K562 (cell line): Measurements from ENCODE around the gene POFUT2. TPM values are rescaled to one million over a fixed set of nuclear protein-coding genes. Genes with fewer than 3 reads are reported as not detected.

Source experiments
- ATAC-seq: fragments of 200-7000 bp; cut with Tn5 transposase; 3 replicates; pipeline ENCODE4 v1.9.1; 2020; ENCODE audit warnings: moderate library complexity
- BruUV-seq: library from RNA; stranded (reverse); fragments of 400-500 nt; replicated peaks from 2 replicates; lab custom pipeline; 2021; lab: Mats Ljungman, UMichigan
- CTCF ChIA-PET: fragments of 300-600 bp; formaldehyde crosslinking; extraction: SDS; loops from one replicate; lab custom pipeline; 2021; ENCODE audit warnings: low intra/inter-chr PET ratio; lab: Yijun Ruan, JAX
- POLR2A ChIA-PET: fragments of 300-600, 350-650 bp; sonication (Branson Sonifier 250); formaldehyde crosslinking; extraction: SDS; loops from one replicate; lab custom pipeline; 2021; ENCODE audit warnings: antibody characterized with exemption, inconsistent platforms; lab: Yijun Ruan, JAX
- DNase-seq, 4 experiments: peaks; one replicate each; pipeline versions ENCODE4 v3.0.0 to v3.0.0-alpha.2; 2011 to 2018; ENCODE audit warnings: low spot score in 3 of 4, mixed read lengths in 3 of 4; ENCODE audit errors: extremely low read depth in 1 of 4
- FAIRE-seq: peaks from 2 replicates; lab custom pipeline; 2011; peaks lifted over from hg19 to GRCh38; lab: Jason Lieb, UNC
- H2AFZ ChIP-seq: 2 replicates; pipeline ENCODE4 v1.6.0; 2011; ENCODE audit warnings: low read depth, low read length, control low read depth, inconsistent platforms
- H3K27ac ChIP-seq: fragments of 200-600 bp; 3 replicates; pipeline ENCODE4 v1.8.0; 2011; ENCODE audit warnings: low read depth, mild to moderate bottlenecking, control low read depth, inconsistent platforms, low read length, moderate library complexity, mixed read lengths; ENCODE audit errors: extremely low read depth
- H3K27me3 ChIP-seq, 2 experiments: fragments of 300-600 bp in 1 of 2; 2 replicates in 1 of 2; 3 replicates in 1 of 2; pipeline versions ENCODE4 v1.6.0 to v1.8.0; 2011; ENCODE audit warnings: inconsistent platforms in 2 of 2, low read length in 2 of 2, mild to moderate bottlenecking in 1 of 2, mixed read lengths in 1 of 2, moderate library complexity in 1 of 2; ENCODE audit not compliant: control insufficient read depth in 2 of 2, insufficient read depth in 2 of 2
- H3K36me3 ChIP-seq: fragments of 300-600 bp; 3 replicates; pipeline ENCODE4 v1.8.0; 2011; ENCODE audit warnings: mild to moderate bottlenecking, low read length, inconsistent platforms; ENCODE audit not compliant: control insufficient read depth, insufficient read depth
- H3K4me1 ChIP-seq, 2 experiments: fragments of 200-600 bp in 1 of 2; replicated peaks in 1 of 2; 2 replicates in 1 of 2; 3 replicates in 1 of 2; pipeline versions ENCODE4 v1.5.1 to v1.8.0; 2011; ENCODE audit warnings: inconsistent platforms in 2 of 2, low read length in 2 of 2, mild to moderate bottlenecking in 1 of 2, mixed read lengths in 1 of 2, moderate library complexity in 1 of 2; ENCODE audit not compliant: control insufficient read depth in 2 of 2, insufficient read depth in 2 of 2
- H3K4me2 ChIP-seq: 2 replicates; pipeline ENCODE4 v1.6.1; 2011; ENCODE audit warnings: low read length, control low read depth, inconsistent platforms, mixed read lengths; ENCODE audit not compliant: insufficient read depth
- H3K4me3 ChIP-seq: fragments of 200-600 bp; sonication (generic), shearing (Covaris generic); 2 replicates; pipeline ENCODE4 v1.5.1; 2016; ENCODE audit warnings: control low read depth, inconsistent platforms
- H3K79me2 ChIP-seq: fragments of 200-600 bp; 3 replicates; pipeline ENCODE4 v1.8.0; 2011; ENCODE audit warnings: low read length, inconsistent platforms; ENCODE audit not compliant: control insufficient read depth, insufficient read depth
- H3K9ac ChIP-seq, 2 experiments: 2 replicates each; pipeline versions ENCODE4 v1.6.0 to v1.6.1; 2011; ENCODE audit warnings: low read depth in 2 of 2, low read length in 2 of 2, control low read depth in 1 of 2, inconsistent platforms in 1 of 2, mild to moderate bottlenecking in 1 of 2, mixed read lengths in 1 of 2; ENCODE audit not compliant: insufficient read depth in 1 of 2
- H3K9me1 ChIP-seq: one replicate; pipeline ENCODE4 v1.6.0; 2011; ENCODE audit warnings: inconsistent platforms, mild to moderate bottlenecking, low read length, moderate library complexity; ENCODE audit not compliant: control insufficient read depth, insufficient read depth
- H3K9me3 ChIP-seq: replicated peaks from 2 replicates; pipeline ENCODE4 v1.5.1; 2011; ENCODE audit warnings: low read depth, low read length, inconsistent platforms; ENCODE audit not compliant: control insufficient read depth, insufficient read depth
- H4K20me1 ChIP-seq: replicated peaks from 2 replicates; pipeline ENCODE4 v1.6.1; 2011; ENCODE audit warnings: low read length, inconsistent platforms, mixed read lengths; ENCODE audit not compliant: control insufficient read depth, insufficient read depth
- ATF3 ChIP-seq, 2 experiments: fragments of 450-650 bp in 1 of 2; sonication (generic) in 1 of 2; formaldehyde crosslinking in 1 of 2; IDR thresholded peaks in 1 of 2; conservative IDR thresholded peaks in 1 of 2; 2 replicates each; pipeline versions ENCODE4 v1.6.1 to v1.8.1; 2016 to 2023; ENCODE audit warnings: mild to moderate bottlenecking in 2 of 2, moderate library complexity in 2 of 2, inconsistent platforms in 1 of 2, missing genetic modification reagents in 1 of 2
- BCOR ChIP-seq: fragments of 450-650 bp; IDR thresholded peaks from 2 replicates; pipeline ENCODE4 v1.6.1; 2016
- CREBBP ChIP-seq: IDR thresholded peaks from one replicate; pipeline ENCODE4 v1.6.1; 2012; ENCODE audit warnings: low read depth, mild to moderate bottlenecking, control low read depth, inconsistent platforms, low read length
- CXXC5 ChIP-seq: fragments of 250-450 bp; sonication (Bioruptor Pico); IDR thresholded peaks from 2 replicates; pipeline ENCODE4 v1.8.0; 2022; ENCODE audit warnings: inconsistent platforms, mild to moderate bottlenecking, moderate library complexity
- FIP1L1 ChIP-seq: fragments of 200-400 bp; formaldehyde crosslinking; IDR thresholded peaks from 2 replicates; pipeline ENCODE4 v1.6.1; 2018; ENCODE audit warnings: mild to moderate bottlenecking, low read depth, low read length; ENCODE audit not compliant: poor library complexity, severe bottlenecking
- HEY1 ChIP-seq: fragments of 250-450 bp; sonication (Bioruptor Pico); IDR thresholded peaks from 2 replicates; pipeline ENCODE4 v1.5.0; 2020; ENCODE audit warnings: mild to moderate bottlenecking, moderate library complexity, borderline replicate concordance
- MIER1 ChIP-seq: fragments of 450-650 bp; IDR thresholded peaks from 2 replicates; pipeline ENCODE4 v1.6.1; 2016; ENCODE audit warnings: antibody characterized with exemption, mild to moderate bottlenecking, low read depth
- MITF ChIP-seq: IDR thresholded peaks from 2 replicates; pipeline ENCODE4 v1.6.1; 2014; ENCODE audit warnings: antibody characterized with exemption
- MYBL2 ChIP-seq, 2 experiments: fragments of 450-650 bp in 1 of 2; sonication (generic) in 1 of 2; formaldehyde crosslinking in 1 of 2; IDR thresholded peaks; 2 replicates each; pipeline versions ENCODE4 v1.6.1 to v1.8.1; 2017 to 2022; ENCODE audit warnings: borderline replicate concordance in 1 of 2, inconsistent platforms in 1 of 2, low read depth in 1 of 2, mild to moderate bottlenecking in 1 of 2, missing genetic modification reagents in 1 of 2, moderate library complexity in 1 of 2
- MYC ChIP-seq, 2 experiments: fragments of 250-450 bp in 1 of 2; sonication (Bioruptor Pico) in 1 of 2; IDR thresholded peaks; 2 replicates each; pipeline versions ENCODE4 v1.5.1 to v1.6.1; 2012 to 2021; ENCODE audit warnings: low read depth in 2 of 2, borderline replicate concordance in 1 of 2, improper control_type of control experiment in 1 of 2, low read length in 1 of 2, mild to moderate bottlenecking in 1 of 2, moderate library complexity in 1 of 2
- RUNX1 ChIP-seq: sonication (generic); IDR thresholded peaks from 2 replicates; pipeline ENCODE4 v1.6.1; 2016; ENCODE audit warnings: antibody characterized with exemption, low read depth
- SMAD1 ChIP-seq: fragments of 150-350 bp; IDR thresholded peaks from 2 replicates; pipeline ENCODE4 v1.6.1; 2014; ENCODE audit warnings: low read length, low read depth; ENCODE audit not compliant: partially characterized antibody
- SREBF2 ChIP-seq: sonication (generic); formaldehyde crosslinking; IDR thresholded peaks from 2 replicates; pipeline ENCODE4 v1.4.0; 2020; ENCODE audit warnings: mild to moderate bottlenecking, missing genetic modification reagents
- TEAD2 ChIP-seq: fragments of 450-650 bp; IDR thresholded peaks from 2 replicates; pipeline ENCODE4 v1.6.1; 2016; ENCODE audit warnings: missing genetic modification characterization, control low read depth, missing compliant biosample characterization
- ZNF347 ChIP-seq: fragments of 450-650 bp; formaldehyde crosslinking; IDR thresholded peaks from 2 replicates; pipeline ENCODE4 v1.4.0; 2020; ENCODE audit warnings: low read depth, mild to moderate bottlenecking, moderate library complexity
- ZNF395 ChIP-seq: fragments of 200-800 bp; sonication (Bioruptor generic); IDR thresholded peaks from 2 replicates; pipeline ENCODE4 v1.6.1; 2017; ENCODE audit warnings: missing genetic modification characterization, missing compliant biosample characterization
- WGBS: fragments of 100-300 bp; shearing (Covaris generic); methylation state at CpG from one replicate; pipeline ENCODE4 v1.1.6; 2016; ENCODE audit warnings: low coverage, mixed read lengths; ENCODE audit not compliant: insufficient coverage; ENCODE audit errors: missing lambda C conversion rate; 5-methylcytosine and 5-hydroxymethylcytosine counted together
- in situ Hi-C: fragments of 300-500 bp; cut with MboI; formaldehyde crosslinking; loops from 4 replicates; pipeline ENCODE4 v1.15.0; 2018; ENCODE audit warnings: inconsistent platforms, mixed read lengths
- intact Hi-C: fragments of 100-400 bp; cut with micrococcal nuclease; formaldehyde crosslinking; loops from 2 replicates; pipeline ENCODE4 v1.14.2; 2022
- polyA plus RNA-seq, 8 experiments: library from polyadenylated mRNA; depleted of rRNA in 4 of 8; stranded (reverse) in 5 of 8; unstranded in 3 of 8; fragments of >200 nt; fragmentation: Nextera tagmentation in 2 of 8; fragmentation: Illumina TruSeq in 1 of 8; extraction: Ambion mirVana in 2 of 8; extraction: Trizol in 1 of 8; gene quantifications; 2 replicates each; pipeline versions ENCODE4 v1.2.1 to v1.2.3, GENCODE V29; 2011 to 2014; ENCODE audit warnings: inconsistent platforms in 1 of 8, missing spikeins in 1 of 8
- total RNA-seq, 7 experiments: library from RNA; depleted of rRNA in 6 of 7; stranded (reverse); fragments of >200 nt in 6 of 7; fragmentation: Illumina TruSeq in 2 of 7; extraction: Trizol in 2 of 7; gene quantifications; 2 replicates each; pipeline versions ENCODE4 v1.2.1 to v1.2.3, GENCODE V29; 2011 to 2021; ENCODE audit warnings: low replicate concordance in 1 of 7

Gene POFUT2
- total and polyA plus RNA-seq, 9 of the 15 experiments (the other 6 are each of a cell fraction or from before 2014, with no cell fraction given): 1.1 to 24.2 (median 11.0) TPM

GRCh38 chr21:45319461-45320211 is 31.9 kb upstream of the POFUT2 start:
- Histone ChIP-seq H2AFZ (no peak overlapping the region), H4K20me1 (peaks cover 18% of the 10 kb centered on the region), H3K79me2 (no peaks in the 10 kb centered on the region), H3K9me1 (no peaks in the 10 kb centered on the region), H3K4me3 (no peak overlapping the region), H3K27me3 (peaks cover 5 to 22% of the 10 kb centered on the region in 2 experiments; a peak in 2 of 5 replicates), H3K36me3 (no peaks in the 10 kb centered on the region), H3K27ac (no peak overlapping the region), H3K4me1 (peaks cover 4 to 62% of the 10 kb centered on the region in 2 experiments; a peak in 4 of 5 replicates), H3K9me3 (no peaks in the 10 kb centered on the region), H3K4me2 (no peak overlapping the region), H3K9ac (peak overlapping the region in 1 of 2 experiments; percentile 1; a peak in 2 of 4 replicates)
- 67% methylated on average over 23 of the region's 23 CpGs for WGBS
- no TSS peak for BruUV-seq
- DNase-seq (no peak), ATAC-seq (no peak), FAIRE-seq (no peak)
- in situ Hi-C loops (no loop called here), intact Hi-C loops (no loop called here)
- POLR2A ChIA-PET: interaction anchor here (0.6 kb wide), 2 partner anchors 11 to 90 kb away, joined by 3 read pairs; no protein-coding TSS in a partner anchor
- CTCF ChIA-PET: no interaction called here
- TF ChIP-seq ZNF347 (CRISPR knock-in tag) (no peak), MITF (no peak), CXXC5 (CRISPR knock-in tag) (no peak), ZNF395 (CRISPR knock-in tag) (0 out of 2 replicates have a peak, but pooled peaks have one; percentile 10), SMAD1 (no peak), MYBL2 (IDR thresholded peaks at IDR 0.05; ENCODE audit: low read depth) (no peak), MYBL2 (CRISPR knock-in tag; IDR thresholded peaks at IDR 0.05; ENCODE audit: borderline replicate concordance) (no peak), SREBF2 (no peak), MIER1 (no peak), RUNX1 (no peak), ATF3 (IDR thresholded peaks at IDR 0.05) (no peak), ATF3 (CRISPR knock-in tag; conservative IDR thresholded peaks at IDR 0.05) (no peak), MYC (IDR thresholded peaks at IDR 0.05; ENCODE audit: low read depth, low read length) (no peak), MYC (CRISPR knock-in tag; IDR thresholded peaks at IDR 0.05; ENCODE audit: borderline replicate concordance, low read depth) (no peak), BCOR (no peak), CREBBP (no peak), TEAD2 (tag) (no peak), FIP1L1 (no peak), HEY1 (CRISPR knock-in tag) (no peak)
